K562 (cell line): ENCODE data around the gene RLIM. TPM values are rescaled to one million over a fixed set of nuclear protein-coding genes. Genes with fewer than 3 reads are reported as not detected.
A peak's percentile ranks its signal among the peaks of the same experiment; 100 is the strongest.

Experiments used
- ARID1B ChIP-seq: fragments of 450-650 bp; IDR thresholded peaks from 2 replicates; pipeline ENCODE4 v1.6.1; 2016; ENCODE audit warnings: antibody characterized with exemption, mild to moderate bottlenecking, inconsistent platforms
- ARID3A ChIP-seq: IDR thresholded peaks from 2 replicates; pipeline ENCODE4 v1.6.1; 2012; ENCODE audit warnings: low read depth, low read length, improper control_type of control experiment, borderline replicate concordance
- BACH1 ChIP-seq: fragments of 200-800 bp; sonication (Bioruptor generic); IDR thresholded peaks from 2 replicates; pipeline ENCODE4 v1.6.1; 2016; ENCODE audit warnings: missing genetic modification characterization, missing compliant biosample characterization
- CBFA2T2 ChIP-seq: fragments of 450-650 bp; conservative IDR thresholded peaks from 2 replicates; pipeline ENCODE4 v1.6.1; 2017; ENCODE audit warnings: mild to moderate bottlenecking
- EGR1 ChIP-seq: fragments of 450-650 bp; conservative IDR thresholded peaks from 2 replicates; pipeline ENCODE4 v1.6.1; 2017; ENCODE audit warnings: mild to moderate bottlenecking
- HOXB6 ChIP-seq: fragments of 250-450 bp; sonication (Bioruptor Pico); IDR thresholded peaks from 2 replicates; pipeline ENCODE4 v1.5.1; 2022; ENCODE audit warnings: mild to moderate bottlenecking, borderline replicate concordance
- ILK ChIP-seq: fragments of 450-650 bp; IDR thresholded peaks from 2 replicates; pipeline ENCODE4 v1.6.1; 2016; ENCODE audit warnings: missing genetic modification characterization, low read depth, mild to moderate bottlenecking, missing compliant biosample characterization, moderate library complexity, borderline replicate concordance
- IRF9 ChIP-seq: fragments of 450-650 bp; IDR thresholded peaks from 2 replicates; pipeline ENCODE4 v1.6.1; 2016; ENCODE audit warnings: missing biosample characterization, missing genetic modification characterization
- KAT7 ChIP-seq: sonication (generic); formaldehyde crosslinking; IDR thresholded peaks from 2 replicates; pipeline ENCODE4 v1.8.0; 2022; ENCODE audit warnings: missing genetic modification reagents, mild to moderate bottlenecking, borderline replicate concordance
- MYBL2 ChIP-seq, 2 experiments: fragments of 450-650 bp in 1 of 2; sonication (generic) in 1 of 2; formaldehyde crosslinking in 1 of 2; IDR thresholded peaks; 2 replicates each; pipeline versions ENCODE4 v1.6.1 to v1.8.1; 2017 to 2022; ENCODE audit warnings: borderline replicate concordance in 1 of 2, inconsistent platforms in 1 of 2, low read depth in 1 of 2, mild to moderate bottlenecking in 1 of 2, missing genetic modification reagents in 1 of 2, moderate library complexity in 1 of 2
- POLR2AphosphoS5 ChIP-seq: IDR thresholded peaks from 2 replicates; pipeline ENCODE4 v1.6.1; 2011; ENCODE audit warnings: mild to moderate bottlenecking, low read depth, low read length, moderate library complexity; ENCODE audit not compliant: control insufficient read depth, insufficient read depth
- RAD51 ChIP-seq: fragments of 450-650 bp; IDR thresholded peaks from 2 replicates; pipeline ENCODE4 v1.7.1; 2016; ENCODE audit warnings: low read depth, mild to moderate bottlenecking, borderline replicate concordance
- RBM15 ChIP-seq: fragments of 200-400 bp; formaldehyde crosslinking; IDR thresholded peaks from 2 replicates; pipeline ENCODE4 v1.6.1; 2018; ENCODE audit warnings: mild to moderate bottlenecking, low read length, moderate library complexity; ENCODE audit not compliant: insufficient read depth
- RNF2 ChIP-seq: sonication (generic); IDR thresholded peaks from 2 replicates; pipeline ENCODE4 v1.6.1; 2016
- TBL1XR1 ChIP-seq, 2 experiments: IDR thresholded peaks; 2 replicates each; pipeline ENCODE4 v1.6.1; 2012; ENCODE audit warnings: improper control_type of control experiment in 2 of 2, low read length in 2 of 2, mild to moderate bottlenecking in 1 of 2
- USF1 ChIP-seq: sonication (generic); formaldehyde crosslinking; IDR thresholded peaks from 2 replicates; pipeline ENCODE4 v1.9.0; 2022; ENCODE audit warnings: mild to moderate bottlenecking, missing genetic modification reagents
- ZFP91 ChIP-seq: sonication (generic); formaldehyde crosslinking; IDR thresholded peaks from 2 replicates; pipeline ENCODE4 v1.8.0; 2022; ENCODE audit warnings: mild to moderate bottlenecking, missing genetic modification reagents
- ZNF699 ChIP-seq: fragments of 250-450 bp; sonication (Bioruptor Pico); IDR thresholded peaks from 2 replicates; pipeline ENCODE4 v1.8.0; 2021; ENCODE audit warnings: mild to moderate bottlenecking, moderate library complexity; ENCODE audit not compliant: insufficient replicate concordance
- ZSCAN29 ChIP-seq: fragments of 450-650 bp; IDR thresholded peaks from 2 replicates; pipeline ENCODE4 v1.6.1; 2017
- polyA plus RNA-seq, 8 experiments: library from polyadenylated mRNA; depleted of rRNA in 4 of 8; stranded (reverse) in 5 of 8; unstranded in 3 of 8; fragments of >200 nt; fragmentation: Nextera tagmentation in 2 of 8; fragmentation: Illumina TruSeq in 1 of 8; extraction: Ambion mirVana in 2 of 8; extraction: Trizol in 1 of 8; gene quantifications; 2 replicates each; pipeline versions ENCODE4 v1.2.1 to v1.2.3, GENCODE V29; 2011 to 2014; ENCODE audit warnings: inconsistent platforms in 1 of 8, missing spikeins in 1 of 8
- total RNA-seq, 7 experiments: library from RNA; depleted of rRNA in 6 of 7; stranded (reverse); fragments of >200 nt in 6 of 7; fragmentation: Illumina TruSeq in 2 of 7; extraction: Trizol in 2 of 7; gene quantifications; 2 replicates each; pipeline versions ENCODE4 v1.2.1 to v1.2.3, GENCODE V29; 2011 to 2021; ENCODE audit warnings: low replicate concordance in 1 of 7

RLIM gene
- total and polyA plus RNA-seq, 9 of the 15 experiments (the other 6 are each of a cell fraction or from before 2014, with no cell fraction given), result 4.2 to 31.4 (median 14.9) TPM

- TF ChIP-seq IRF9 (tag), result no peak
- TF ChIP-seq HOXB6 (CRISPR knock-in tag), result no peak
- no peak for TF ChIP-seq CBFA2T2
- TF ChIP-seq POLR2AphosphoS5, result no peak; the same call in 1 of the 2 replicates
- TF ChIP-seq ZFP91 (CRISPR knock-in tag), result no peak
- no peak for TF ChIP-seq KAT7
- TF ChIP-seq ZNF699, result no peak
- TF ChIP-seq ARID1B, result no peak
- no peak for TF ChIP-seq ZSCAN29
- TF ChIP-seq EGR1, result no peak
- TF ChIP-seq BACH1, result no peak
- TF ChIP-seq ILK (tag), result no peak
- no peak for TF ChIP-seq RBM15
- no peak for TF ChIP-seq ARID3A
- TF ChIP-seq MYBL2 (IDR thresholded peaks at IDR 0.05; ENCODE audit: low read depth), result peak; percentile 70
- no peak for TF ChIP-seq MYBL2 (CRISPR knock-in tag; IDR thresholded peaks at IDR 0.05; ENCODE audit: borderline replicate concordance)
- peak; percentile 76 for TF ChIP-seq USF1 (CRISPR knock-in tag)
- TF ChIP-seq RNF2, result peak; percentile 36; the same call in 1 of the 2 replicates
- no peak for TF ChIP-seq TBL1XR1 (IDR thresholded peaks at IDR 0.05; ENCODE audit: low read length in 2 of 2)
- TF ChIP-seq RAD51, result peak; percentile 59
Measured at GRCh38 chrX:74614093-74614909, at the start of gene RLIM (continued).
